Osteoblast (primary cell): ENCODE data around the gene TMC5. TPM values are rescaled to one million over a fixed set of nuclear protein-coding genes. Genes with fewer than 3 reads are reported as not detected.
"Not testable (repeated sequence)": the region's sequence is repeated elsewhere in the genome, so short reads cannot be mapped to it uniquely, and the experiment has no call there.

Source experiments
- DNase-seq: peaks from one replicate; pipeline ENCODE4 v3.0.0; 2011; ENCODE audit warnings: low spot score, mixed read lengths; ENCODE audit not compliant: insufficient read length; ENCODE audit errors: missing footprints
- H2AFZ ChIP-seq: 2 replicates; pipeline ENCODE4 v1.6.0; 2011; ENCODE audit warnings: mild to moderate bottlenecking, low read length
- H3K27ac ChIP-seq: 2 replicates; pipeline ENCODE4 v1.5.1; 2011; ENCODE audit warnings: mild to moderate bottlenecking, low read depth, low read length, moderate library complexity
- H3K27me3 ChIP-seq: 2 replicates; pipeline ENCODE4 v1.6.0; 2012; ENCODE audit warnings: mild to moderate bottlenecking, control low read depth, inconsistent platforms, low read length, moderate library complexity; ENCODE audit not compliant: insufficient read depth
- H3K36me3 ChIP-seq: 2 replicates; pipeline ENCODE4 v1.5.1; 2011; ENCODE audit warnings: mild to moderate bottlenecking, low read length, control low read depth, moderate library complexity; ENCODE audit not compliant: insufficient read depth
- H3K4me1 ChIP-seq: 2 replicates; pipeline ENCODE4 v1.5.1; 2011; ENCODE audit warnings: mild to moderate bottlenecking, low read length, control low read depth, moderate library complexity; ENCODE audit not compliant: insufficient read depth
- H3K4me2 ChIP-seq: 2 replicates; pipeline ENCODE4 v1.6.0; 2011; ENCODE audit warnings: mild to moderate bottlenecking, low read length; ENCODE audit not compliant: insufficient read depth
- H3K4me3 ChIP-seq: fragments of 200-600 bp; sonication (generic); 3 replicates; pipeline ENCODE4 v1.5.1; 2012; ENCODE audit warnings: mild to moderate bottlenecking, low read length, inconsistent platforms; ENCODE audit not compliant: insufficient read depth
- H3K79me2 ChIP-seq: 2 replicates; pipeline ENCODE4 v1.6.0; 2012; ENCODE audit warnings: mild to moderate bottlenecking, low read length, control low read depth, inconsistent platforms; ENCODE audit not compliant: insufficient read depth
- H3K9me3 ChIP-seq: 2 replicates; pipeline ENCODE4 v1.5.1; 2011; ENCODE audit warnings: low read depth, low read length, control low read depth
- H4K20me1 ChIP-seq: 2 replicates; pipeline ENCODE4 v1.6.0; 2012; ENCODE audit warnings: mild to moderate bottlenecking, low read length, control low read depth; ENCODE audit not compliant: insufficient read depth
- total RNA-seq: library from RNA; depleted of rRNA; stranded (reverse); fragments of >200 nt; gene quantifications from 2 replicates; pipeline ENCODE4 v1.2.3, GENCODE V29; 2012
- TF ChIP-seq, protein P1 (sequence below): IDR thresholded peaks from 2 replicates; pipeline ENCODE4 v1.5.1; 2011; ENCODE audit warnings: mild to moderate bottlenecking, low read depth, low read length, moderate library complexity; ENCODE audit errors: extremely low read depth

The TMC5 gene
- total RNA-seq, 1 donor, result under 0.01 TPM

DNA sequence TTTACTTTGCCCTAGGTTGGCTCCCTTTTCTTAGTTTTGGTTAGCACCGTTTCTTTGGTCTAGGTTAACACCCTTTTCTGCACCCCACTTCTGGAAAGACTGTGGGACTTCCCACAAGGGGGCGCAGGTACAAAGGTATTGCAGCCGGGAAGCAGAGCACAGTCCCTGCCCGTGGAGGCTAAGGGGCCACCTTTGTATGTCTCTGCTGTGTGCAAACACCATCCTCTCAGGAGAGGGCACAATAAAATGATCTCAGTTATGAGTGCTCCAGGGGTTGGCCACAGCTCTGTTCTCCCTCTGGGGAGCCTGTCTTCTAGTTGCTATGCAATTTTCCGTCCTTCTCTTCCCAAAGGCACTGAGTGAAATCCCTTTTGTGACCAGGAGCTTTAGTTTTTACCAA is 28.4 kb upstream of the TMC5 start:
- H3K4me1 ChIP-seq, result no peaks in the 10 kb centered on the region
- H3K27me3 ChIP-seq, result no peaks in the 10 kb centered on the region
- no peak for DNase-seq
- H3K27ac ChIP-seq, result no peak overlapping the region
- H4K20me1 ChIP-seq, result no peaks in the 10 kb centered on the region
- no peaks in the 10 kb centered on the region for H3K9me3 ChIP-seq
- TF ChIP-seq, protein P1, sequence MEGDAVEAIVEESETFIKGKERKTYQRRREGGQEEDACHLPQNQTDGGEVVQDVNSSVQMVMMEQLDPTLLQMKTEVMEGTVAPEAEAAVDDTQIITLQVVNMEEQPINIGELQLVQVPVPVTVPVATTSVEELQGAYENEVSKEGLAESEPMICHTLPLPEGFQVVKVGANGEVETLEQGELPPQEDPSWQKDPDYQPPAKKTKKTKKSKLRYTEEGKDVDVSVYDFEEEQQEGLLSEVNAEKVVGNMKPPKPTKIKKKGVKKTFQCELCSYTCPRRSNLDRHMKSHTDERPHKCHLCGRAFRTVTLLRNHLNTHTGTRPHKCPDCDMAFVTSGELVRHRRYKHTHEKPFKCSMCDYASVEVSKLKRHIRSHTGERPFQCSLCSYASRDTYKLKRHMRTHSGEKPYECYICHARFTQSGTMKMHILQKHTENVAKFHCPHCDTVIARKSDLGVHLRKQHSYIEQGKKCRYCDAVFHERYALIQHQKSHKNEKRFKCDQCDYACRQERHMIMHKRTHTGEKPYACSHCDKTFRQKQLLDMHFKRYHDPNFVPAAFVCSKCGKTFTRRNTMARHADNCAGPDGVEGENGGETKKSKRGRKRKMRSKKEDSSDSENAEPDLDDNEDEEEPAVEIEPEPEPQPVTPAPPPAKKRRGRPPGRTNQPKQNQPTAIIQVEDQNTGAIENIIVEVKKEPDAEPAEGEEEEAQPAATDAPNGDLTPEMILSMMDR, result peak; percentile 53
- no peak overlapping the region for H2AFZ ChIP-seq
- no peak overlapping the region for H3K4me2 ChIP-seq
- H3K79me2 ChIP-seq, result no peaks in the 10 kb centered on the region
- no peak overlapping the region for H3K4me3 ChIP-seq
- H3K36me3 ChIP-seq, result no peaks in the 10 kb centered on the region

DNA sequence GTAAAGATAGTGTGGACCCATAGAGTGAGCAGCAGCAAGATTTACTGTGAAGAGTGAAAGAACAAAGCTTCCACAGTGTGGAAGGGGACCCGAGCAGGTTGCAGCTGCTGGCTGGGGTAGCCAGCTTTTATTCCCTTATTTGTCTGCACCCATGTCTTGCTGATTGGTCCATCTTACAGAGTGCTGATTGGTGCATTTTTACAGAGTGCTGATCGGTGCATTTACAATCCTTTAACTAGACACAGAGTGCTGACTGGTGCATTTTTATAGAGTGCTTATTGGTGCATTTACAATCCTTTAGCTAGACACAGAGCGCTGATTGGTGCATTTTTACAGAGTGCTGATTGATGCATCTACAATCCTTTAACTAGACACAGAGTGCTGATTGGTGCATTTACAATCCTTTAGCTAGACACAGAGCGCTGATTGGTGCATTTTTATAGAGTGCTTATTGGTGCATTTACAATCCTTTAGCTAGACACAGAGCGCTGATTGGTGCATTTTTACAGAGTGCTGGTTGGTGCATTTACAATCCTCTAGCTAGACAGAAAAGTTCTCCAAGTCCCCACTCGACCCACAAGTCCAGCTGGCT is 26.4 kb upstream of the TMC5 start:
- not testable (repeated sequence) for H3K9me3 ChIP-seq, H3K4me2 ChIP-seq, H3K36me3 ChIP-seq, DNase-seq, H3K4me1 ChIP-seq, H3K4me3 ChIP-seq, H3K79me2 ChIP-seq, H3K27me3 ChIP-seq, H2AFZ ChIP-seq, H4K20me1 ChIP-seq, H3K27ac ChIP-seq

GRCh38 chr16:19392352-19392751 is 25.3 kb upstream of the TMC5 start:
- TF ChIP-seq, protein P1, result no peak
- Histone ChIP-seq H3K4me1 (no peaks in the 10 kb centered on the region), H3K36me3 (no peaks in the 10 kb centered on the region), H3K27me3 (no peaks in the 10 kb centered on the region), H3K4me2 (no peak overlapping the region), H2AFZ (no peak overlapping the region), H3K27ac (no peak overlapping the region), H3K79me2 (no peaks in the 10 kb centered on the region), H3K9me3 (no peaks in the 10 kb centered on the region), H3K4me3 (no peak overlapping the region), H4K20me1 (no peaks in the 10 kb centered on the region)
- DNase-seq, result no peak

DNA sequence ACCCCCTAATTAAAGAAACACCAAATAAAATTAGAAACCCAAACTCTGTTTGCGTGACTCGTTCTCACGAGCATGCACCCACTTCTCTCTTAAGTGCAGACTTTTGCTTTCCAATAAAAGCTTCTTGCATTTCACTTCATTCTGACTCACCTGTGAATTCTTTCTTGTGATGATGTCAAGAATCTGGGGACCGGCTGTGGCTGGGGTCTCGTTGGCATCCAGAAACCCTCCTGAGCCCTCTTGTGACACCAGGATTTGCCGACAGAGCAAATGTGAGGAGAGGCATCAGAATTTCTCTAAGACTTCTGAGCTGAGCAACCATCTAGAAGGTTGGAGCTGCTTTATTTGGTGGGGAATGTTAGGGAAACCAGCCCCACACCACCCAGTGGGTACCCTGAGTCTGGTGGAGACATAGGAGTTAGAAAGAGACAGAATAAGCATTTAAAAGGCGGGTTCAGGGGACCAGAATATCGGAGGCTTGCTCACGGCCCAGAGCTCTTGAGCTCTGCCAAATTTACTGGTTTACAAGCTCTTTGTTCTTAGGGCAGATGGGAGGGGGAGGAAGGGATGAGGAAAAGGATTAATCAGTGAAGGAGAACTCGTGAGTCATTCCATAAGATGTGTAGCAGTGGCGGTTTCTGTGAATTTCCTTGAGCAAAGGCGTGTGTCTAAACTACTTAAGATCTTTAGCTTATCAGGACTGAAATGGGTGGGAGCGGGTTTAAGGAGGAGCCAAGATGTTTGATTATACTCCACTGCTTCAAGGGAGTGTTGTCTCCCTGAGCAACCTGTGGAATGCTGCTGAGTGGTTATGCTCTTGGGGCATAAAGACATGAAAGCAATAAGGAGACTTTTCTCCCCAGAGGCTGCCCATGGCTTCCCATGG is 24.2 kb upstream of the TMC5 start:
- TF ChIP-seq, protein P1, result no peak
- H3K4me2 ChIP-seq, result no peak overlapping the region
- no peak overlapping the region for H3K4me3 ChIP-seq
- H3K36me3 ChIP-seq, result no peaks in the 10 kb centered on the region
- no peaks in the 10 kb centered on the region for H4K20me1 ChIP-seq
- no peaks in the 10 kb centered on the region for H3K27me3 ChIP-seq
- H3K27ac ChIP-seq, result no peak overlapping the region
- no peaks in the 10 kb centered on the region for H3K79me2 ChIP-seq
- no peak for DNase-seq
- H3K9me3 ChIP-seq, result no peaks in the 10 kb centered on the region
- no peaks in the 10 kb centered on the region for H3K4me1 ChIP-seq
- no peak overlapping the region for H2AFZ ChIP-seq

DNA sequence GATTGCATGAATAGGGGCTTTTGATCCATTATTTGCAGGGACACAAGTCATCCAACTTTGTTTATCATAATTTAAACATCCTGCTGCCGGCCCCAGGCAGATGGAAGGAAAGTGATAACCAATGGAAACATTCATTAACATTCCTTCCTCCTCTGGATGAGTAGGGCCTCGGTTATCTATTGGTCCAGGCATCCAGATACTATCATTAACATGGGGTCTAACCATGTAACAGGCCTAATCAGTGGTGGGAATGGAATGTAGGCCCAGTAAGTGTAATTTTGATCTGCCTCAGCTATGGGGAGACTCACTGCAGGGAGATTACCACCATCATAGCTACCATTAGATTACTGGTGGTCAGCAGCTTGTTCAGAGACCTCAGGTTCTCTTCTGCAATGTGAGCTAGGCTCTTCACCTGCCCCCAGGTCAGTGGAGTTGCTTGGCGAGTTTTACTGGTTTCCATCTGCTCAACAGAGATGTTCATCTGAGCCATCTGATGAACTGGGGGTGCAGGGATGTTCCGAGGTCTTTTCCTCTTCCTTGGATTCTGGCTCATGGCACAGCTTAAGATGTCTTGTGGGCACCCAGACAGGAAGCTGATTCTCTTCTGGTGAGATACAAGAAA is 21.9 kb upstream of the TMC5 start:
- not testable (repeated sequence) for H3K4me1 ChIP-seq, H4K20me1 ChIP-seq, H3K4me3 ChIP-seq, DNase-seq, H3K4me2 ChIP-seq, H3K27ac ChIP-seq, H2AFZ ChIP-seq, H3K9me3 ChIP-seq, H3K27me3 ChIP-seq, H3K36me3 ChIP-seq, H3K79me2 ChIP-seq
